ENCODE data around the gene ACOT8. TPM values are rescaled to one million over a fixed set of nuclear protein-coding genes. Genes with fewer than 3 reads are reported as not detected.

The ACOT8 gene
- total and polyA plus RNA-seq, 9 of the 15 experiments (the other 6 are each of a cell fraction or from before 2014, with no cell fraction given): 8.2 to 46.7 (median 20.7) TPM

GRCh38 chr20:45880988-45881788 lies 24.0 kb upstream of the ACOT8 start, which contains the start of gene ZSWIM1 (continued):
- TF ChIP-seq CREB5 (CRISPR knock-in tag; IDR thresholded peaks at IDR 0.05) (0 out of 2 replicates have a peak, but pooled peaks have one; percentile 29), POLR2G (IDR thresholded peaks at IDR 0.05; ENCODE audit: low read depth, low read length) (peak; percentile 78), ZNF766 (CRISPR knock-in tag; conservative IDR thresholded peaks at IDR 0.05) (0 out of 2 replicates have a peak, but pooled peaks have one; percentile 41), BACH1 (tag; IDR thresholded peaks at IDR 0.05) (no peak), JUNB (CRISPR knock-in tag; conservative IDR thresholded peaks at IDR 0.05) (no peak), TOE1 (IDR thresholded peaks at IDR 0.05; ENCODE audit: borderline replicate concordance) (no peak), TOE1 (CRISPR knock-in tag; IDR thresholded peaks at IDR 0.05; ENCODE audit: borderline replicate concordance, low read depth) (no peak), SMARCA4 (IDR thresholded peaks at IDR 0.05) (no peak), SMAD1 (IDR thresholded peaks at IDR 0.05; ENCODE audit: low read depth, low read length, partially characterized antibody) (no peak), ZNF778 (CRISPR knock-in tag; IDR thresholded peaks at IDR 0.05) (no peak), TAF9B (IDR thresholded peaks at IDR 0.05; ENCODE audit: partially characterized antibody) (peak; percentile 94), TFAP4 (CRISPR knock-in tag; IDR thresholded peaks at IDR 0.05; ENCODE audit: borderline replicate concordance) (peak; percentile 63; the same call in 1 of the 2 replicates), HCFC1 (IDR thresholded peaks at IDR 0.05; ENCODE audit: low read depth, low read length) (no peak; the same call in none of the 2 replicates), CBFB (CRISPR knock-in tag; IDR thresholded peaks at IDR 0.05) (no peak), ZNF217 (CRISPR knock-in tag; IDR thresholded peaks at IDR 0.05) (no peak), ZNF79 (CRISPR knock-in tag; IDR thresholded peaks at IDR 0.05; ENCODE audit: low read depth) (no peak), MAFK (IDR thresholded peaks at IDR 0.05; ENCODE audit: low read length) (0 out of 2 replicates have a peak, but pooled peaks have one; percentile 4), ARID4B (CRISPR knock-in tag; IDR thresholded peaks at IDR 0.05) (no peak), ZNF551 (CRISPR knock-in tag; IDR thresholded peaks at IDR 0.05) (no peak), ZFPM2 (CRISPR knock-in tag; IDR thresholded peaks at IDR 0.05) (no peak), PHF21A (IDR thresholded peaks at IDR 0.05; ENCODE audit: borderline replicate concordance, low read depth) (no peak), PTRF (tag; IDR thresholded peaks at IDR 0.05) (no peak), BCOR (IDR thresholded peaks at IDR 0.05) (peak; percentile 93), KAT2B (IDR thresholded peaks at IDR 0.05; ENCODE audit: low read depth, low read length) (no peak)

All from K562 (cell line).